K562 treated with DMSO at 1 percent for 12 hours (cell line): Measurements from ENCODE around the gene NASP. TPM values are rescaled to one million over a fixed set of nuclear protein-coding genes. Genes with fewer than 3 reads are reported as not detected.

Source experiments
- total RNA-seq: library from RNA; unstranded; fragments of 300-600 nt; gene quantifications from 2 replicates; pipeline ENCODE4 v1.2.3, GENCODE V29; 2022; ENCODE audit not compliant: insufficient read depth

The NASP gene, protein sequence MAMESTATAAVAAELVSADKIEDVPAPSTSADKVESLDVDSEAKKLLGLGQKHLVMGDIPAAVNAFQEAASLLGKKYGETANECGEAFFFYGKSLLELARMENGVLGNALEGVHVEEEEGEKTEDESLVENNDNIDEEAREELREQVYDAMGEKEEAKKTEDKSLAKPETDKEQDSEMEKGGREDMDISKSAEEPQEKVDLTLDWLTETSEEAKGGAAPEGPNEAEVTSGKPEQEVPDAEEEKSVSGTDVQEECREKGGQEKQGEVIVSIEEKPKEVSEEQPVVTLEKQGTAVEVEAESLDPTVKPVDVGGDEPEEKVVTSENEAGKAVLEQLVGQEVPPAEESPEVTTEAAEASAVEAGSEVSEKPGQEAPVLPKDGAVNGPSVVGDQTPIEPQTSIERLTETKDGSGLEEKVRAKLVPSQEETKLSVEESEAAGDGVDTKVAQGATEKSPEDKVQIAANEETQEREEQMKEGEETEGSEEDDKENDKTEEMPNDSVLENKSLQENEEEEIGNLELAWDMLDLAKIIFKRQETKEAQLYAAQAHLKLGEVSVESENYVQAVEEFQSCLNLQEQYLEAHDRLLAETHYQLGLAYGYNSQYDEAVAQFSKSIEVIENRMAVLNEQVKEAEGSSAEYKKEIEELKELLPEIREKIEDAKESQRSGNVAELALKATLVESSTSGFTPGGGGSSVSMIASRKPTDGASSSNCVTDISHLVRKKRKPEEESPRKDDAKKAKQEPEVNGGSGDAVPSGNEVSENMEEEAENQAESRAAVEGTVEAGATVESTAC
- total RNA-seq: 228 and 377 TPM in 2 replicates

DNA sequence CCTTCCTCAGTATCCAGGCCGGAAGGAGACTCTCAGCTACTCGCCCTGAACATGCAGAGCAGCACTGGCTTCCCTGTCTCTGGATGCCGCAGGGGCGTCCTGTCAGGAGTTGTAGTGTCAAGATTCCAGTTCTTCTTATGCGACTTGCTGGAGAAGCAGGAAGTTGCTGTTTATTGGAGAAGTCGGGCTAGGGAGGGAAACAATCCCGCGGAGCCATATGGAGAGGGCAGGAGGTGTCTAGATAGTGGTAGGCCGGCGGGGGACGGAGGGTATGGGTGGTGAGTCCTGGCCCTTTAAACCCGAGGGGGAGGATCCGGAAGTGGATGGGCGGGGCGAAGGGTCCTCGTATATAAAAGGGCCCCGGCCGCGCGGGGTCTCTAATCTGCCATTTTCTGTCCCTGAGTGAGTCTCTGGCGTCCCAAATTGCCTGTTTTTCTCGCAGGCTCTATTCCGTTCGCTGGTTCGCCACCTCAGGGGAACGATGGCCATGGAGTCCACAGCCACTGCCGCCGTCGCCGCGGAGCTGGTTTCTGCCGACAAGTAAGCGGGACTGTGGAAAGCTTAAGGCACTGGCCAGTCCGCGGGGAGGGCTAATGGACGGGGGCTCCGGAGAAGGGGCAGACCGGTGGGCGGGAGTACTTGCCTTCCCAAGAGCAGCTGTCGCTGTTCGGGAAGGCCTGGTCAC, at the start of gene NASP:
TSS of gene NASP (plus strand) at position 376 of the 685 bp plus-strand sequence. CDS start at position 482, 106 bp downstream.

DNA sequence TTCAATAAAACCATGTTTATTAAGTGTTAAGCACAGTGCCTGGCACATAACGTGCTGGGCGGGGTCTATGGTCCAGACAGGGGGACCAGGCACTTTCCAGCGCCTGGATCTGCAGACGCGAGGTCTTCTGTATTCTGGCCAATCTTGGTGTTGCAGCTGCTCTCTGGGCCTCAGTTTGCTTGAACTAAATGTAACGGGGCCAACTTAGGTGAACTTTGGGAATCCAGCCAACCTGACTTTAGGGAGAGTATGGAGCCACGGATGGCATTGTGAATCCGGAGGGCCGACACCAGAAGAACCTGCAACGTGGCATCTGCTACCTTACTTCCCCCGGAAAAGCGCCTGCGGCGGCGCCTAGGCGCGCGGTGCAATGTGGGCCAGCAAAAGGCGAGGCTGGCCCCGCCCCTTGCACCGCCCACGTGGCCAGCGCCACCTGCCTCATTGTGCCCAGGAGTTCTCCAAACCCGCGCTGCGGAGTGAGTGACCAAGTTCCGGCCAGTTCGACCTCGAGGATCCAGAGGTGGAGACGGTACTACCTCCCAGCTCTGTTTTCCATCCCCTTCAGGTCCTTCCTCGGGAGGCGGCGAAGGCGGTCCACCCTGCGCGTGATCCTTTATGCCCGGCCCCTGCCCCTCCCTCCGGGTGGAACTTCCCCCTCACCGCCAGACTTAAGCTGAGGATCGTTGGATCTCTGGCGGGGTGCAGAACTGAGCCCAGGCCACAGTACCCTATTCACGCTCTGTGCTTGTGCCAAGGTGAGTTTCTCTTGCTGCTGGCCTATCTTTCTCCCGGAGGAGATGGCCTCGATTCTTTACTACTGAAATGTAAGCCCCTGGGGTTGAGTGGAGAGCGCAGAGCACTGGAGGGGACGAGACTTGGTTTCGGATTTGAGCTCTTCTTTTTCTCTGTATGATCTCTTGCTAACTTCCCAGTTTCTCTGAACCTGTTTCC, 33.2 kb upstream of the NASP start, which contains the start of gene AKR1A1:
TSS of gene AKR1A1 (plus strand) at position 426 of the 951 bp plus-strand sequence. CDS start 10,969 bp downstream, outside the sequence.

DNA sequence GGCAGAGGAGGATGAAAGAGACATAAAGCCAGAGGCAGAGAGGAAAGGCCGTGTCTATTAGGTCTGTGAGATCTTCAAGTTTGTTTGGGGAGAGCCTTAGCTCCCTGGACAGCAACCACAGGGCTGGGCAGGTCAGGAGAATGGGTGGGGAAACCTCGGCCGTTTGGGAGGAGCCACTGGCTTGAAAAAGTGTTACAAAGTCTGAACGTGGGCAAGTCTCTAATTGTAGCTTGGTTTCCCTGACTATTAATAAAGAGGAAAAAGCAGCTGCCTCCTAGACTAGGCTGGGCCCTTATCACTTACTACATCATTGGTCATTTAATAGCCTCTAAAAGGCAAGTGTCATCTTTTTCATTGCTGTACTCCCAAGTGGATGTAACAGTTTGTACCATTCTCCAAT, 40.1 kb downstream of the NASP start, which contains the start of gene CCDC17:
TSS of gene CCDC17 (minus strand) at position 83 of the 400 bp plus-strand sequence. CDS start 145 bp downstream, outside the sequence.

Other genes starting within 250 kb of the NASP start
- gene TOE1, start 243.9 kb upstream of the NASP start, total RNA-seq: 12.2 and 15.7 TPM in 2 replicates
- 23.1 and 32.2 TPM in 2 replicates for gene MUTYH, start 243.6 kb upstream of the NASP start, total RNA-seq
- 8.2 and 14.5 TPM in 2 replicates for gene TESK2, start 92.9 kb upstream of the NASP start, total RNA-seq
- gene CCDC163, start 84.0 kb upstream of the NASP start, total RNA-seq: 5.7 and 9.9 TPM in 2 replicates
- 1.8 and 3.2 TPM in 2 replicates for gene MMACHC, start 83.7 kb upstream of the NASP start, total RNA-seq
- gene PRDX1, start 62.2 kb upstream of the NASP start, total RNA-seq: 681 and 841 TPM in 2 replicates
- gene AKR1A1, start 33.2 kb upstream of the NASP start, total RNA-seq: 180 and 238 TPM in 2 replicates
- gene CCDC17, start 40.0 kb downstream of the NASP start, total RNA-seq: 1.3 and 3.0 TPM in 2 replicates
- 44.6 and 87.8 TPM in 2 replicates for gene GPBP1L1, start 102.5 kb downstream of the NASP start, total RNA-seq
- 31.0 and 58.6 TPM in 2 replicates for gene TMEM69, start 104.1 kb downstream of the NASP start, total RNA-seq
- 2.6 and 10.0 TPM in 2 replicates for gene IPP, start 166.6 kb downstream of the NASP start, total RNA-seq
- gene MAST2, start 219.6 kb downstream of the NASP start, total RNA-seq: 14.1 and 36.9 TPM in 2 replicates